Activated CD8-positive, alpha-beta memory T cell treated with anti-CD3 and anti-CD28 coated beads, Interleukin-2, amount 50 U/mL, for 1 hour (primary cell): ENCODE data around the gene HOXB4.

Experiments used
- DNase-seq: peaks from one replicate; pipeline ENCODE4 v3.0.0-alpha.2; 2020; ENCODE audit errors: extremely low read depth

Gene HOXB4

GRCh38 chr17:48577946-48578615 lies at the start of gene HOXB4:
TSS of gene HOXB4 (minus strand) at chr17:48578350. CDS start at chr17:48578319, 31 bp downstream.
- DNase-seq = no peak

- no peak for DNase-seq
Observed at GRCh38 chr17:48627118-48627597, 49.0 kb upstream of the HOXB4 start.

GRCh38 chr17:48626245-48627117 lies 48.3 kb upstream of the HOXB4 start, which contains the start of gene HOXB9:
TSS of gene HOXB9 (minus strand) at chr17:48626358. CDS start at chr17:48626269, 89 bp downstream.
- no peak for DNase-seq

- no peak for DNase-seq
Observed at GRCh38 chr17:48625495-48626244, 47.5 kb upstream of the HOXB4 start.

- no peak for DNase-seq
Observed at GRCh38 chr17:48624544-48625494, 46.7 kb upstream of the HOXB4 start.

GRCh38 chr17:48624118-48624517 lies 46.0 kb upstream of the HOXB4 start:
- DNase-seq = no peak

GRCh38 chr17:48623583-48623982 lies 45.4 kb upstream of the HOXB4 start:
- DNase-seq = no peak

GRCh38 chr17:48622857-48623256 lies 44.7 kb upstream of the HOXB4 start:
- no peak for DNase-seq

- no peak for DNase-seq
Observed at GRCh38 chr17:48621410-48622392, 43.6 kb upstream of the HOXB4 start.

GRCh38 chr17:48620461-48621139 lies 42.5 kb upstream of the HOXB4 start:
- DNase-seq = no peak

- DNase-seq = no peak
Observed at GRCh38 chr17:48619826-48620449, 41.8 kb upstream of the HOXB4 start.

GRCh38 chr17:48618256-48618896 lies 40.2 kb upstream of the HOXB4 start:
- peak; percentile 47 for DNase-seq

GRCh38 chr17:48617471-48618255 lies 39.5 kb upstream of the HOXB4 start:
- no peak for DNase-seq

- no peak for DNase-seq
Observed at GRCh38 chr17:48616717-48617470, 38.7 kb upstream of the HOXB4 start.

GRCh38 chr17:48615963-48616716 lies 38.0 kb upstream of the HOXB4 start:
- DNase-seq = no peak
